Loucy (cell line): Measurements from ENCODE around the gene BLTP1.

ENCODE experiments used
- EZH2phosphoT487 ChIP-seq: fragments of 200-600 bp; IDR thresholded peaks from 2 replicates; pipeline ENCODE4 v1.6.1; 2018; ENCODE audit warnings: antibody characterized with exemption, mild to moderate bottlenecking, moderate library complexity, borderline replicate concordance
- TF ChIP-seq, protein P1 (sequence below): fragments of 200-600 bp; sonication (generic); conservative IDR thresholded peaks from 2 replicates; pipeline ENCODE4 v1.5.1; 2014; ENCODE audit warnings: mild to moderate bottlenecking, antibody characterized with exemption, low read length

DNA sequence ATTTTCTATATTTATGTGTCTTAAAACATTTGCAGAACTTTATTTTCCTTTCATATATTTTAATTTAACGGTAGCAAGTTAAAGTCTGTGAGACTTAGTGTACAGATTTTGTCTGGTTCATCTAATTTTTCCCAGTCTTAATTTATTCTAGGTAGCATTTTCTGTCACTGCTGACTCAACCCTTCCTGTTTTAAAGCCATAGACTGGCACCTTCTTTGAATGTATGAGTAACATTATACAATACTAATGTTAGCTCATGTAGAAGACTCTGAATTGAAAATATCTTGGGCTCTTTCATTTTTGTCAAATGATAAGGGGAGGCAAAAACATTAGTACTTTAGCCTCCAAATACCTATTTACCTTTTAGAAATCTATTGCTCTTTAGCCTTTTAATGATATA is 43.6 kb downstream of the BLTP1 start:
- TF ChIP-seq, protein P1, sequence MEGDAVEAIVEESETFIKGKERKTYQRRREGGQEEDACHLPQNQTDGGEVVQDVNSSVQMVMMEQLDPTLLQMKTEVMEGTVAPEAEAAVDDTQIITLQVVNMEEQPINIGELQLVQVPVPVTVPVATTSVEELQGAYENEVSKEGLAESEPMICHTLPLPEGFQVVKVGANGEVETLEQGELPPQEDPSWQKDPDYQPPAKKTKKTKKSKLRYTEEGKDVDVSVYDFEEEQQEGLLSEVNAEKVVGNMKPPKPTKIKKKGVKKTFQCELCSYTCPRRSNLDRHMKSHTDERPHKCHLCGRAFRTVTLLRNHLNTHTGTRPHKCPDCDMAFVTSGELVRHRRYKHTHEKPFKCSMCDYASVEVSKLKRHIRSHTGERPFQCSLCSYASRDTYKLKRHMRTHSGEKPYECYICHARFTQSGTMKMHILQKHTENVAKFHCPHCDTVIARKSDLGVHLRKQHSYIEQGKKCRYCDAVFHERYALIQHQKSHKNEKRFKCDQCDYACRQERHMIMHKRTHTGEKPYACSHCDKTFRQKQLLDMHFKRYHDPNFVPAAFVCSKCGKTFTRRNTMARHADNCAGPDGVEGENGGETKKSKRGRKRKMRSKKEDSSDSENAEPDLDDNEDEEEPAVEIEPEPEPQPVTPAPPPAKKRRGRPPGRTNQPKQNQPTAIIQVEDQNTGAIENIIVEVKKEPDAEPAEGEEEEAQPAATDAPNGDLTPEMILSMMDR, result no peak
- no peak for TF ChIP-seq EZH2phosphoT487
